GM18858 (cell line): ENCODE results near the gene FNBP1.

ENCODE experiments used
- ATAC-seq: cut with Tn5 transposase; IDR thresholded peaks from one replicate; pipeline ENCODE4 v1.9.1; 2021; ENCODE audit not compliant: unreplicated experiment

The FNBP1 gene

DNA sequence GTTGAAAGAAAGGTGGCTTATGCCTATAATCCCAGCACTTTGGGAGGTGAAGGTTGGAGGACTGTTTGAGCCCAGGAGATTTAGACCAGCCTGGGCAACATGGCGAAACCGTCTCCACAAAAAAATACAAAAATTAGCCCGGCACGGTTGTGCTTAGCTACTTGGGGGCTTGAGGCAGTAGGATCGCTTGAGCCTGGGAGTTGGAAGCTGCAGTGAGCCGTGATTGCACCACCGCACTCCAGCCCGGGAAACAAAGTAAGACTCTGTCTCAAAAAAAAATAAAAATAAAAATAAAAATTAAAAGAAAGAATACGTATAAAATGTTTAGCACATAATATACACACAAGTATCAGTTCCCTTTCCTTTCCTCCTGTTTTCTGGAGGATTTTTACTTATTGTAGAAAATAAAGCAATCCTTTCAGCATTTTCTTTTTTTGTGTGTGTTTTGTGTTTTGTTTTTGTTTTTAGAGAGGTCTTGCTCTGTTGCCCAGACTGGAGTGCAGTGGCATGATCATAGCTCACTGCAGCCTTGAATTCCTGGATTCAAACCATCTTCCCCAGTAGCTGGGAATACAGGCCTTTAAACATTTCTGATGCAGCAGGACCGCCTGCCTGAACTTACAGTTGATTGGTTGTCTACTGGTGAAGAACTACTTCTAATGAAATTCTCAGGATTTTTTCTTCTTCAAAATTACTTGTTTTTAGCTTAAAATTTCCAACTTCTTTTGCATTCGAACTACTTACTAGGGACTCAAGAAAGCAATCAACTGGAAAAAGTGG lies 6.6 kb upstream of the FNBP1 start:
- ATAC-seq = no peak

DNA sequence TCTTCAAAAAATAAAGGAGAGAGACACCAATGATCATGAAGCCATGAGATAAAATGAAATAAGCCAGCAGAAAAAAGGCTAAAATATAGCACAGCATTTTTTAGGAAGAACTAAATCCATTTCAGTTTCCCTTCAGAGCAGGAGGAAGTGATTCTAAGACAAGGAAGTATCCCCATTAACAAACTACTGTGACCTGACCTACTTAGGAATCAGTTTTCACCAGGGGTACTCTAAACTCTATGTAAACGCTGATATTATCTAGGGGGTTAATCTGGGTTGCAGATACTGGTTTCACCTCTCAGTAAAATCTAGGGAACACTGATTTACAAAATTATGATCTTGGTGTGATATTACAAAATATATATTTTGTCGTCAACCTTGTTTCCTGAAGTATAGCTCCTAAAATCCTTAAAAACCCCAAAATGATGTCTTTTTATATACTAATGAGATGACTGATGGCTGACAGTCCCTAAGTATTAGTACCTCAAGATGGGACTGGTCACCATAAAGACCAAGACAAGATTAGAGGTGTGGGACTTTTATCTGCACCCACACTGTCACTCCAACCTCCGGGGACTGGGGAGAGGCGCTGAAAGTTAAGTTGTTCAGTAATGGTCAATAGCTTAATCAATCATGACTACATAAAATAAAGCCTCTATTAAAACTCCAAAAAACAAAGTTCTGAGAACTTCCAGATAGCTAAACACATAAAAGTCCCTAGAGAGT lies 2.9 kb upstream of the FNBP1 start:
- ATAC-seq = no peak

GRCh38 chr9:130043654-130044623 lies 950 bp upstream of the FNBP1 start:
- ATAC-seq = no peak

DNA sequence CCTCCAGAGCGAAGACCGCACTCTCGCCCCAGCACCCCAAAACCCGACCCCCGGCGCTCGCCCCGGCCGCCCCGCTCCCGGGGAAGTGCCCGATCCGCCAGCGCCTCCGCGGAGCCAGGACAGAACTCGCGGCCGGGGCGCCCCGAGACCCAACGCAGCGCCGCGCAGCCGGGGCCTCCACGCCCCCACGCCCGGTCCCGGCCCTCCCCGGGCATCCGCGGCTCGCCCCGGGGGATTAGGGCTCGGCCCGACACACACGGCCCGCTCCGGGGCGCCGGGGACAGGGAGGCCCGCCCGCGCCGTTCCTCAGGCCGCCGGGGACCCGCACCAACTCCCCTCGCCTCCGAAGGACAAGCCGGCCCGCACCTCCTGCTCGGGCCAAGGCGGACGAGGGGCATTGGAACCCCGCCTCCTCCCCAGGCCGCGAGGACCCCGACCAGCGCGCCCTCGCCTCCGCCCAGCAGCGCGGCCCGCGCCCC lies 544 bp downstream of the FNBP1 start:
- ATAC-seq = no peak

DNA sequence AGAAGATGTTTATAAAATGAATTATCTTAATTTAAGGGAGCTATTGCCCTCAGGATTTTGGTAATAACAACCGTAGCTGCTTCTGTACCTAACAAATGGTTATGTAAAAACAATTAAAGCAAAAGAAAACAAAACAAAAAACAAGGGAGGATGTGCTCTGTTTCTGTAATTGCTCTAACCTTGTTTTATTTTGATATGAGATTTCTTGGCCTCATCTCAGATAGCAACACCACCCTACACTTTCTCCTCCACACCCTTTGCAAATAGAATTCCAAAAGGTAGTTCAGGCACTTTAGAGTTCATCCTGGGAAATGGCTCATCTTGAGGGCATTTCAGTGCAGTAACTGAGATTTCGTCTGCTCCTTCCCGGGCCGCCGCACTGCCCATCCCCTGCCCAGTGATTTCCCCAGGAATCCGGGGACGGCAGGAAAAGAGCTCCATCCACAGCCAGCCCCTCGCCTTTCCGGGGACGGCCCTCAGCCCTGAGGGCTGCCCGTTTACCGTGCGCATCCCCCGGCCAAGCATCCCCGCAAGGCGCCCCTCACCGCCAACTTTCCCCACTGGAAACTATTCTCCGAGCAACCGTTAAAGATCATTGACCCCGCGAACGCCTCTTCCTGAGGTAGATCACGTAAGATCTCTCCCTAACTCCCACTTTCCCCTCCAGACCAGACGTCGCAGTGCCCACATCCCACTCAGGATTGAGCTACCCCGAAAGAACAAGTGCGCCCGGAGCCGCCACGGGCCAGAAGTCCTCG lies 1.2 kb downstream of the FNBP1 start:
- ATAC-seq = no peak

DNA sequence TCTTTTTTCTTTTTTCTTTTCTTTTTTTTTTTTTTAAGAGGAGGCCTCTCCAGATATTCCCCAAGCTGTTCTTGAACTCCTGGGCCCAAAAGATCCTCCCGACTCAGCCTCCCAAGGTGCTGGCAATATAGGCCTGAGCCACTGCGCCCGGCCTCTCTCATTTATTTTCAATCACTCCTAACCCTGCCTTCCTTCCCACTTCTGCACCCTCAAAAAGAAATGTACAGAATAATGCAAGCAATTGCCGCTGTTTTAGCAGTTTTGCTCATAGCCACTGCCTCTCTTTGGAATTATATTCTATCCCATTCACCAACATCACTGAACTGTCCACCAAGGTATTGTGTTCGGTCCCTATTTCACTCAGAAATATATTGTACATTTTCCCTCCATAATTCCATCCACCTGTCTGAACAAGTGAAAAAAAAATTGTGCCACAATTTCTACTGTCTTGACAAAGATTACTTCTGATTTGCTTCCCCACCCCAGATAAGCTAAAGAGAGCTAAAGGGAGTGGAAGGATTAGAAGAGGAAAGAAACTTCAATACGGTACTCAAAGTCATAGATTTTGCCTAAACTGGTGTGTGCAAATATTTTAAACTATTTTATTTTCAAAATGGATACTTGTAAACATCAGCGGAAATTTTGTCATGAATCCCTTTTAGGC lies 1.9 kb downstream of the FNBP1 start:
- no peak for ATAC-seq

GRCh38 chr9:130039528-130040147 lies 3.4 kb downstream of the FNBP1 start:
- ATAC-seq = no peak

GRCh38 chr9:130036099-130036498 lies 6.9 kb downstream of the FNBP1 start:
- no peak for ATAC-seq

DNA sequence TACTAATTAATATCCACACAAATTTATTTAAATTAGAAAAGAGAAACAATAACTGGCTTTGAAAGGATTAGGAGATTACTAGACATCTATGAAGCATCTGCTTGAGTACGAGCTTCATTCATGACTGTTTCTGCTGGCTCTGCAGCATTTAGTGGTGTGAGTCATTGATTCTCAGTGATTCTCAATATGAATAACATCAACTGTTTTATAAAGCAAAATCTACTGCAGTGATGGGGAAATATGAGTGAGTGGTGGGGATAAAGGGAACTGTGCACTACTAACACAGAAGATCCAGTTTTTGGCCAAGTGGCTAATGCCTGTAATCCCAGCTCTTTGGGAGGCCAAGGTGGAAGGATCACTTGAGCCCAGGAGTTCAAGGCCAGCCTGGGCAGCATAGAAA lies 8.4 kb downstream of the FNBP1 start:
- ATAC-seq = no peak

- no peak for ATAC-seq
These were observed 12.3 kb downstream of the FNBP1 start for GRCh38 chr9:130030651-130031127.

- no peak for ATAC-seq
These were observed 13.6 kb downstream of the FNBP1 start for GRCh38 chr9:130029223-130029973.

DNA sequence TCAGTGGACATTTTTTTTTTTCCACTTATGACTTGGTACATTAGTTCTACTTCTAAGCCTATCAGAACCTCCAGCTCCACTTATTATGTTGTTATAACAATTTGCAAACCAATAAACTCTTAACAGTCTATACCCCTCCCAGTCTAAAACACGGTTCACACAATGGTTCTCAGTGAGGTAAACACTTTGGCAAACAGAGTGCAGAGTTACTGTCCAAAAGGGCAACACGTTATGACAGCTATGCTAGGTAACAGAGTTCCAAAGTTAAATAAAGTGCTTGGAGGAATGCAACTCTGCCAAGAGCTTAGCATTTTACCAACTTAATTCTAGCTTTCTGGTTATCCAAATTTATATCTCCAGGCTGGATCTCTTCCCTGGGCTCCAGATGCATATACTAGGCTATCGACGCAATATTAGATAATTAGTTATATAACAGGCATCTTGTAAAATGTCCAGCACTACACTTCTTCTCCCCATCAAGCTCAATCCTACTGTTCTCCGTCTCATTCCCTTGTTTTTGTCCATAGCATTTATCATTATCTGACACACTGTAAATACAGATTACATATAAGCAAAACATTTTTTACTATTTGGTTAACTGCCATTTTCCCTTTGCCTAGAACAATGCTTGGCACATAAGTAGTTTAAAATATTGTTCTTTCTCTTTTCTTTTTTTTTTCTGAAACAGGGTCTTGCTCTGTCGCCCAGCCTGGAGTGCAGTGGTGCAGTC lies 14.3 kb downstream of the FNBP1 start:
- no peak for ATAC-seq

- no peak for ATAC-seq
These were observed 15.2 kb downstream of the FNBP1 start for GRCh38 chr9:130027533-130028365.

- ATAC-seq = no peak
These were observed 16.2 kb downstream of the FNBP1 start for GRCh38 chr9:130026583-130027340.

DNA sequence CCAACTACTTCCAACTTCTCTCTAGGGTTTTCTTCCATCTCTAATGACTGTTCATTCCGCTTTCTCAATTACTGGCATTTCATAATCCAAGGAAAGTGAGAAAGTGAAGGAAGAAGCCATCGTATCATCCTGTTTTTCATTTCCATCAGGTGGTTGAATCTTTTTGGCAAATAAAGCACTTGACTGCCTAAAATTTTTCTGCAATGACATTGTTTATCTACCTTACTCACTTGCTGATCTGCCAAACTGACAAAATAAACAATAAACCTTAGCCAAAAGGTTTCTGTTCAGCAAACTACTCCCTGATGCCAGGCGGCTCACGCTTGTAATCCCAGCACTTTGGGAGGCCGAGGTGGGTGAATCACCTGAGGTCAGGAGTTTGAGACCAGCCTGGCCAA lies 18.4 kb downstream of the FNBP1 start:
- ATAC-seq = no peak

- no peak for ATAC-seq
These were observed 18.9 kb downstream of the FNBP1 start for GRCh38 chr9:130023994-130024596.
